ENCODE results near the gene ADORA2B.

Gene ADORA2B

GRCh38 chr17:16025202-16025601, 80.3 kb downstream of the ADORA2B start:
- TF ChIP-seq CTCF (IDR thresholded peaks at IDR 0.05; ENCODE audit: insufficient read depth, missing control alignments), result no peak
- no peak for DNase-seq (ENCODE audit: insufficient read length, low spot score)
- no peak for FAIRE-seq
